ENCODE data around the gene NIBAN1.

Gene NIBAN1

DNA sequence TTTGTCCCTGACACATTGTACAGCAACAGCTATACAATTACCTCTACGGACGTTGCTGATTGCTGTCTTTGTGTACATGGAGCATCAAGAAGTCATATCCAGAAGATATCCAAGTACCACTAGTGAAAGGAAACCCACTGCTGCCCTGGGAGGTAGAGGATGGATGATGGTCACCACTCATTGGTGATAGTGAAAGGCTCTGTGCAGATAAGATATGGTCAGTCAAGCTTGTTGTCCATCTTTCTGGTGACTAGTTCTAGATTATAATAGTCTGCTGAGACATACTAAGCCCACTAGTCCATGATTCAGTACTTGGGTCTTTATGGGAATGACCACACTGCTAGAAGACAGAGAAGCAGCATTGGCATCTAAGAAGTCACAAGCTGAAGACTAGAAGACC, 30.3 kb downstream of the NIBAN1 start:
- no peak for DNase-seq

- peak; percentile 39 for DNase-seq
Measured at GRCh38 chr1:184941735-184942134, 32.6 kb downstream of the NIBAN1 start.

DNA sequence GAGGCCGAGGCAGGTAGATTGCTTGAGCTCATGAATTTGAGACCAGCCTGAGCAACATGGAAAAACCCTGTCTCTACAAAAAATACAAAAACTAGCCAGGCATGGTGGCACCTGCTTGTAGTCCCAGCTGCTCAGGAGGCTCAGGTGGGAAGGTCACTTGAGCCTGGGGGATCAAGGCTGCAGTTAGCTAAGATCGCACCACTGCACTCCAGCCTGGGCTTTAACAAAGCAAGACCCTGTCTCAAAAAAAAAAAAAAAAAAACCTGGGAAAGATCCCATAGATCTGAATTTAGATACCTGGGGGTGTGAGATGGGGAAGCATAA, 32.9 kb downstream of the NIBAN1 start:
- DNase-seq, result no peak

GRCh38 chr1:184940694-184941409, 33.5 kb downstream of the NIBAN1 start:
- DNase-seq, result no peak

DNA sequence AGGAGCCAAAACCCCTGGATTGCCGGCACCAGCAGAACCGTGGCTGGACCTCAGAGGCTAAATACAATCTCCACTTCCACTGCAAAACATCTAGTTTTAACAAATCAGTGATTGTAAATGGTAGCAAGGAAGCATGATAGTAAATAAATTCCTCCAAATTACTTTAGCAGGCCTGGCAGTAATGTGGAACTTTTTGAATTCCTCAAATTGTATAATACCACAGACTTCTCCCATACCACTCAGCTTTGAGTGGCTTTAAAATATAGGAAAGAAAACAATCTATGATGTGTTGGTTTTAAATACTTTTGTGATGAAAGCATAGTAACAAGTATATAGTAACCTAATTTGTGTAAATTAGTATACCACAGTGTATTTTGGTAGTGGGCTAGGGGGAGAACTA, 34.1 kb downstream of the NIBAN1 start:
- no peak for DNase-seq

GRCh38 chr1:184937729-184938128, 36.6 kb downstream of the NIBAN1 start:
- no peak for DNase-seq

DNA sequence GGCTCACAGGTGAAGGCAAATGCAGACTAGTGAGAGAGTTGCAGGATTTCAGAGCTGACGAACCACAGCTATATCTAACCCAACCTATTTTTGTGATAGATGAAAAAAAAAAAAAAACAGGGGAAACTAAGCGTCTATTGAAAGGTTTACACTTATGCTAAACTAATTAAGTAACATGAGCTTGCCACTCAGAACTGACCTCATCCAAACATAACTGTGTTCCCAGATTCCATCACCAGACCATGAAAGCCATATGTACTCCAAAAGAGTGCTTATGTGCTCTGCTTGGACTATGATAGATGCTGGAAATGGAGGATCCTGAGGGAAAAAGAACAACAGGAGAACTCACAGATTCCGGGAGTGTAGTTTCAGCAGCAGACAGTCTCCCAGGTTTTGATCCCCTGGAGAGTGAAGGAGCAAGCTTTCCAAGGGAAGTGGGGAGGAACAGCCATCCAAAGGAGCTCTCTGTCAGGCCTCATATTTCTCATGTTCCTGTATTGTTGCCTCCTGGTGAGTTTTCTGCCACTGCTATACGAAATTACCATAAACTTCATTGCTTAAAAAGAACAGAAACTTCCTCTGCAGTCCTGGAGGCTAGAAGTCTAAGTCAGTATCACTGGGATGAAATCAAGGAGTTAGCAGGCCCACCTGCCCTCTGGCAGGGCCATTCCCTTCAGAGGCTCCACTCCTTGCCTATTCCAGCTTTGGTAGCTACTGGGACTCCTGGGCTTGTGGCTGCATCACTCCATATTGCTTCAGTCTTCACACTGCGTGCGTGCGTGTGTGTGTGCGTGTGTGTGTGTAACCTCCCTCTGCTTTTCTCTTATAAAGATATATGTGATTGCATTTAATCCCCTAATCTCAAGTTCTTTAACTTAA, 38.1 kb downstream of the NIBAN1 start:
- no peak for DNase-seq

GRCh38 chr1:184933944-184934343, 40.4 kb downstream of the NIBAN1 start:
- no peak for DNase-seq

DNA sequence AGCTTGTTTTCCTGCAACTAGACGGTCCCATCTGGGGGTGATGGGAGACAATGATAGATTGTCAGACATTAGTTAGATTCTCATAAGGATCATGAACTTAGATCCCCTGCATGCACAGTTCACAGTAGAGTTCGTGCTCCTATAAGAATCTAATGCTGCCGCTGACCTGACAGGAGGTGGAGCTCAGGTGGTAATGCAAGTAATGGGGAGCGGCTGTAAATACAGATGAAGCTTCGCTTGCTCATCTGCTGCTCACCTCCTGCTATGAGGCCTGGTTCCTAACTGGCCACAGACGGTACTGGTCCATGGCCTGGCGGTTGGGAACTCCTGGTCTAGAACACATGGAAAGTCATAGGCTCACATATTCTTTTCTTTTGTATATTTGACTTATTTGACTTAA, 42.0 kb downstream of the NIBAN1 start:
- DNase-seq, result no peak

- DNase-seq, result no peak
Measured at GRCh38 chr1:184931566-184931965, 42.7 kb downstream of the NIBAN1 start.

DNA sequence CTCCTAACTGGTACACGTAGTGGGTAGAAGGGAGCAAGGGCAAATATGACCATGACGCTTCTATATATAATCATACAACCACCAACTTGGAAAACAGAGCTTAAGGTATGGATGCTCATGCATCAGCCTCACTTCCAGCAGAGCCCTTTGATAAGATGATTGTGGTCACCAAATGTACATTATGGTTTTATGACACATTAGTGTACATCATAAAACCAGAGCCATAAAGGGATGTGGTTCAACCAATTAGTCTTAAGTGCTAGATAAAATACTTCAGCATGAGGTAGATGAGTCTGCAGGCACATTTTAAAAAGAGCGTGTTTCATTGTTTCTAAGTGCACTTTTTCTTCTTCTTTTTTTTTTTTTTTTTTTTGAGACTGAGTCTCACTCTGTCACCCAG, 43.7 kb downstream of the NIBAN1 start:
- no peak for DNase-seq

DNA sequence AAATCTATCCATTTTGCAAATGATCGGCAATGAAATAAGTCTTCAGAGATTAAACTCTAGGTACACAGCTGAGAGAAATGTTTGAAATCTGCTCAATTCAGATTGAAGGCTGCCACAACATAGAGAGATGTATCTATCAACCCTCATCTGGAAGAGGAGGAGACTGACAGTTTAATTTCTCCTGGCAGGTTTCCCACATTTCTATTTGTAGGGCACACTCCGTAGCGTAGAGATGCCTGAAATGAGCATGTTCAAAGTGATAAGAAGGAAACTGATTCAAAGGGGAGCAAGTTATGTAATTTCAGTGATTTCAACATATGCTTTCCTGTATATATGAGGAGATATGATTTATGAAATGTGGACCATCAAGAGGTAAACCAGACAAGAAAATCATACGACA, 44.1 kb downstream of the NIBAN1 start:
- DNase-seq, result no peak

DNA sequence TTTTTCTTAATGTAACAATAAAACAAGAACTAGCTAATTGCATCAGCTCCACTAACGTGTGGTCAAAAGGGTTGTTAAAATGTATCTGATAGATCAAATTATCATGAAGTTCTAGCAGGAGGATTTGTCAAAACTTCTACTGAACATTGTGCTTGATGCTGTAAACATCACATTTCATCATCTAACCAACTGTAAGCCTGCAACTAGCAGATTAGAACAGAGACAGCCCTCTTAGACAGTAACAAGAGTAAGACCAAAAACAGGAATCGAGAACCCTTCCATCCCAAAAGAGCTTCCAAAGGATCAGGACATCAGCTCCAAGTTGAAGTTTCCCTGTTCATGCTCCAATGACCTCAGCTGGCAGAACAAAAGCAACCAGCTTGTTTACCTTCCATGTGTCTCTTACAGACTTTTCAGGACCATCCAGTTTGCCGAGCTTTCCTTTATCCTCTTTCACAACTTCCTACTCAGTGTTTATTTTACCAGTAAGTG, 44.6 kb downstream of the NIBAN1 start:
- no peak for DNase-seq

DNA sequence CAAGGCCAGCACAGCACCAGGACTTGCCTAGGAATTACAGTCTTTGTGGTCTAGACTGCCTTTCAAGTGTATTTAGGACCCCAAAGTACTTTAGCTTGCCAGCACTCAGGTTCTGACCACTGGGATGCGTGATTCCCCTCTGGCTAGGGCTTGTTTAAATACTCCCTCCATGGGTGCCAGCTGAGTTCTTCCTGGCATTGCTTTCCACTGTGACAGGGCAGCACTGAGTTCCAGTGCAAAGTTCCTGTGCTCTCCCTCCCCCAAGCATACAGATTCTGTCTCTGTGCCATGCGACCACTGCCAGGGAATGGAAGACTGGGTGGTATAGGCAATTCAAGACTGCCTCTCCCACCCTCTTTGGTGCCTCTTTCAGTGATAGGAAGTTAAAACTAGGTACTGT, 45.9 kb downstream of the NIBAN1 start:
- no peak for DNase-seq

Measured in activated CD4-positive, alpha-beta T cell treated with anti-CD3 and anti-CD28 coated beads for 48 hours (primary cell).